GM18526 (cell line): Measurements from ENCODE around the gene GRIN2C.

ENCODE experiments used
- POLR2A ChIP-seq: IDR thresholded peaks from 3 replicates; pipeline ENCODE4 v1.6.1; 2011; ENCODE audit not compliant: insufficient read length; ENCODE audit errors: extremely low read depth

The GRIN2C gene

GRCh38 chr17:74842146-74842598 lies 17.5 kb downstream of the GRIN2C start:
- TF ChIP-seq POLR2A: no peak

DNA sequence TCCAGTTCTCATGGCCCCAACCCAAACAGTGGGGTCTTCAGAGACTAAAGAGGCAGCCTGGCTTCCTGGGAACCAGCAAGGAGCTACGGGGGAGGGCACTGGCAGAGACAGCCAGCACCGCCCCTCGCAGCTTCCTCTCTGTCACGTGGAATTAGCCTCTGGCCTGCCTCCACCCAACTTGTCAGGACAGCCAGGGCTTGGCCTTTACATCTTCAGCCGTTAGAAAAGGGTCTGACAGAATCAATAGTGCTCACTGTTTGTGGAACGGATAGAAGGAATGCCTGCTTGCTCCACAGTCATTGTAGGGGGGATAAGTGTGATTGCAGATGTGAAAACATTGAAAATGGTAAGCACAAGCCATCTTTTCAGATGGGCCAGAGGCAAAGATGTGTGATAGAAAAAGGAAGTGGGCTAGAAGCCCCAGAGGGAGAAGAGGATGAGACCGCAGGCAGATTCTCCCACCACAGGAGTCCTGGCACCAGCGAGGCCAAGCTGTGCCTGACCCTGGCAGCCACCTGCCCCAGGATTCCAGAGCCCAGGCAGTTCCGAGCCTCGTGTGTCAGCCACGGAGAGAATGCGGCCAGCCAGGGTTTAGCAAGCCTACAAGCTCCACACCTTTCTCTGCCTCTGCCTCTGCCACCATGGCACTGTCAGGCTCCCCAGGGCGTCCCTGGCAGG lies 18.6 kb downstream of the GRIN2C start:
- TF ChIP-seq POLR2A: no peak

DNA sequence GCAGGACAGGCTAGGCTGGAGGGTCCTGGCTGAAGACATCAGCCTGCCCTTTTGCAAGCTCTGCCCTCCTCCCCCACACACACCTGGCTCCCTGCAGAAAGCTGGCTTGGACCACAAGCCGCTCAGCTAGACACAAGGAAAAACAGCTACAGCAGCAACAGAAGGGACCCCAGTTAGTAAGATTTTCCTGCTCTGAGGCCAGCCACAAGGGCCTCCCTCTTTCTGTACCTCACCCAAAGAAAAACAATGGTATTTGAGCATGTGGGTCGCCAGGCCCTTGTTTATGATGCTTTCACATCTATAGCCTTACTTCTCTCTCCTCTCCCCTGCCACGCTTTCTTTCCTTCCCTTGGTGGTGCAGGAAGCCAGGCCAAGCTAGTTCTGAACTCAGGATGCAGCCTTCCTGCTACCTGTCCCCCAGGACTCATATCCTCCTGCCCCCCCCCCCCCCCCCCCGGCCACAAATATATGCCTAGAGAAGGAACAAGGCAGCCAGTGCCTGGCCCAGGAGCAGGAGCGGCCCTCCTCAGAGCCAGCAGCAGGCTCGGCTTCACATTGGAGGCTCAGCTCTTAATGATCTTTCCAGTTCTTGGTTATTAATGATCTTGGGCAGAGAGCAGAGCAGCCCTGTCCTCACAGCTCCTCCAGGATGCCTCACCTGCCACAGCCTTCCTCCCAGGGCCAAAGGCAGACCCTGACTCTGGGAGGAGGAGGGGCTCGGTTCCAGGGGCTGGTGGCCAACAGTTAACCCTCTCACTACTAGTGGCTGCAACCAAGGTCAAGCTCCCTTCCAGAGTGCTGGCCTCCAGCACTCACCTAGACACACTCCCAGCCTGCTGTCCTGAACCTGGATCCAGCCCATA lies 19.5 kb downstream of the GRIN2C start:
- no peak for TF ChIP-seq POLR2A

DNA sequence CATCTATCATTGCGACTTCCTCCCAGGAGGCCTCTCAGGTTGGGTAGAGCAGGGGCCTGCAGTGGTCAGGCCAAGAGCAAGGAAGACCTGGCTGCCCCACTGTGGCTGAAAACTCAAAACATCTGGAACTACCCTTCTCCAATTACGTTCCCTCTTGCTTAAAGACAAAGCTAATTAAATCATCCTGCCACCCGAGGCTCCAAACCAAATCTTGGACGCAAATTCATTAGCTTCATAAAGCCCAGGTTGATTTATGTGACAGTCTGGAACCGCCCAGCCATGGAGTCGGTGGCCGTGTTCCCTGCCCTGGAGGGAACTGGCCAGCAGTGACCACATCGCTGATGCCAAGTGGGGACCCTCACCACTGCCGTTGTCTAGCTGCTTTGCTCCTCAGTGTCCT lies 21.4 kb downstream of the GRIN2C start:
- TF ChIP-seq POLR2A: no peak

DNA sequence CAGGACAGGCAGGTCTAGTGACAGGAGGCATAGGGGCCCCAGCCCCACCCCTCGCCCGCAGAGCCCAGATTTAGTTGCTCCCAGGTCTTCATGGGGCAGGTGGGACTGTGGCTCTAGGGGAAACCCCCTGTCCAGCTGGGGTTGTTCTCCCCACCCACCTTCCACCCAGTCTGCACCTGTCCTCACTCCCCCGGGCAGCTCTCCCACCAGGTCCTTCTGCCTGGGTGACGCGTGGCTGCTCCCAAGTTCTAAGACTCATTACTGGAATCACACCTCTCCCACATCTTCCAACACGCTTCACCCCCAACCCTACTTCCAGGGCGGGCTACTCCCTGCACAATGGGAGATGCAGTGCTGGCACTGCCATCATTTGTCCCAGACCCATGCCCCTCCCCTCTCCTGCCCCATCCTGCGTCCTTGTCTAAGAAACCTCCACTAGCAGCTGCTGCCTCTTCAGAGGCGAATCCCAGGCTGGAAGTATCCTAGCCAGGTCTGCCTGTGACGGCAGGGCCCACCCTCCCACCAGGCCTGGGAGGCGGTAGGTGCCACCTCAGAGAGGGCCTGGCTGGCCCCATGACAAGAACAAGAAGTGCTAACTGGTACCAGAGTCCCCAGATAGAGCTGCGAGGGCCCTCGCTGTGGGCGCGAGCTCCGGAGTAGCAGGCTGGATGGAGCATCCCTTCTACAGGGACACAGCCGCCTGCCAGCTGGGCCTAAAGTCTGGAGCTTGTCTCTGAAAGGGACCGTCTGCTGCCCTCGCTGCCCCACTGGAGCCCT lies 22.8 kb downstream of the GRIN2C start:
- TF ChIP-seq POLR2A: no peak

- TF ChIP-seq POLR2A: no peak
Observed at GRCh38 chr17:74836191-74836590, 23.5 kb downstream of the GRIN2C start.

GRCh38 chr17:74833501-74834377 lies 25.9 kb downstream of the GRIN2C start:
- no peak for TF ChIP-seq POLR2A

- TF ChIP-seq POLR2A: no peak
Observed at GRCh38 chr17:74832421-74832820, 27.3 kb downstream of the GRIN2C start.

DNA sequence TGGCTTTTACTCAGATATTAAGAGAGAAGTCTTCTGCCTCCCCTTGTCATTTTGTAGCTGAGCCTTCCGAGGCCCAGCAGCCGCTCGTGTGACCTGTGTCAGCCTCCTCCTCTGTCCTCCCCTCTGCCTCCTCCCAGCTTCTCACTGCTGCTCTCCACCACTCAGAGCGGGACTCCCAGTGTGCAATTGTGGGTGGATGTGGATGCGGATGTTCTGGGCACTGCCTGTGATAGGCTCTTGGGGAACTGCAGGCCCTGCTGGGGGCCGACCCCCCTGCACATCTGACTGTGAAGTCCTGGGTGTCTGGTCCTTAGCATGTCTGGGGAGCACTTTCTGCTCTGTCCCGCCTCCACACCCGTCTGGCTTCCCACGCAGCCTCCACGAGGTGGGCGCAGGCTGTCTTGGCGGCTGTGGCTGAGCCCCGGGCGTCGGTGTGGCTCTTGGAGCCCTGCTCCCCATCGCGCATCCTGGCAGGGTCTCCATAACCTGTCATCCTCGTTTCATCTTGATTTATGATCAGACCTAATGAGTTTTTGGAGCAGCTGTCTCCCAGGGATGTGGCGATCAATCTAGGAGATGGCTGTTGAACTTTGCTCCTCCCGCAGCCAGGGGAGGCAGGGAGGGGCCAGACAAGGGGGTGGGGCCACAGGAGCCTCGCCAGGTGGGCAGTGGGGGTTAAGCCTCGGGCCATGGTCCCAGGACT lies 28.1 kb downstream of the GRIN2C start:
- no peak for TF ChIP-seq POLR2A

DNA sequence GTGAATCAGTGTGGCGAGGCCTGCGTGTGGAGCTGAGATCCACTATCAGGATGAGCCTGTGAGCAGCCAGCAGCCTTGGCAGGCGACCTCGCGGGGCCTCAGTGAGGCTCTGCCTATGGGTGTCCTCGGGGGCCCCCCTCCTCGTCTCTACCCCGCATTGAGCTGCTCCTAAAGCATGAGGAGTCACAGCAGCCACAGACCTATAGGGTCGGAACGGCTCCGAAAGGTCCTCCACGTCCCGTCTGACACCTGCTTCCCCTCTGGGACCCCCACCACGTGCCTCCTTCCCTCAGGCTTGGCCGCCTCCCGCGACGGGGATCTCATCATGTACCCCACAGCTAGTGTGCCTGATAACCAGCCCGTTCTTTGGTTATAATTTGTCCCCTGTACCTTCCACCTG lies 28.8 kb downstream of the GRIN2C start:
- TF ChIP-seq POLR2A: no peak

DNA sequence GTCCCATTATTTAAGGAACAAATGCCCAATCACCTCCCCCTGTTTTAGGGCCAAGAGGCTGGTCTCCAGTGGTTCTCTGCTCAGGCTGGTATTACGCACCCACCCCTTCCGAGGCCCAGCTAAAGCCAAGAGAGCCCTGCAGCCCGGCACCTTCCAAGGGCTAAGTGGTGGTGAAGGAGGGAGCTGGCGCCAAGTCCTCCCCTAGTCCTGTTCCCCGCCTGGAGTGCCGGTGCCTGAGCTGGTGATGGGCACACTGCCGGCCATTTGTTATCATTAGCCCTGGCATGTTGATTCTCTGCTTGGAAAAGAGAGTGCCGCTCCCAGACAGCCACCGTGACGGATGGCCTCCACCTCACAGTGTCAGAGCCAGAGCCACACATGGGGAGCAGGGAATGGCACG lies 31.9 kb downstream of the GRIN2C start:
- TF ChIP-seq POLR2A: no peak

DNA sequence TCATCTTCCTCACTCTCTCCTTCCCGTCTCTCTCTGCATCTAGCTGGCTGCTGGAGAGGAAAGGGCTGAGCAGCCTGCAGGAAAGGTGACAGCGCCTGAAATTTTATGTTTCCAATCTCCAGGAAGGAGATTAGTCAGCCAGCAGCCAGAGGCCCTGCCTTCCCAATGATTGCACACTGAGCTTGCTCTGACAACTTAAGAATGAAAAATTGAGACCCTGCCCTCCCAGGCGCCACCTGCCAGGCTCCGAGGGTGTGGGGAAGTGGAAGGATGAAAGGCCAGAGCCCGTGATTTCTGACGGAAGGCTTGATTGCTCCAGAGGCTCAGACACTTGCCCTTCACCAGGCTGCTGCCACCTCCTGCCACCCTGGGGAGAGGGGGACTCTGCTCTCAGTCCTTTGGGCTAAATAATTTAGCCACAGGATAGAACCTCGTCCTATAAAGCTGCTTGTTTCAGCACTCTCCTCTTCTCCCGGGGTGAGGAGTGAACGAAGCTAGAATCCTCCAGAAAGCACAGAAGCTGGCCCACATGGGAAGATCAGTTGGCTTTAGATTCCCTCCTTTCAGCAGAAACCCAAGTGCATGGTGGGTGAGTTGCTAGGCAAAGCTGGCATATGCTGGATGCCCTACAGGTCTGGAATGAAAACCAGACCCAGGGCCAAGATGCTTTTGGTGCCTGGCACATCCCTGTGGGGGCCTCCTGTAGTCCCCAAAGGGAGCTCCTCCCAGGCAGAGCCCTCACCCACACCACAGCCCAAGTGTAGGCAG lies 33.5 kb downstream of the GRIN2C start:
- no peak for TF ChIP-seq POLR2A

DNA sequence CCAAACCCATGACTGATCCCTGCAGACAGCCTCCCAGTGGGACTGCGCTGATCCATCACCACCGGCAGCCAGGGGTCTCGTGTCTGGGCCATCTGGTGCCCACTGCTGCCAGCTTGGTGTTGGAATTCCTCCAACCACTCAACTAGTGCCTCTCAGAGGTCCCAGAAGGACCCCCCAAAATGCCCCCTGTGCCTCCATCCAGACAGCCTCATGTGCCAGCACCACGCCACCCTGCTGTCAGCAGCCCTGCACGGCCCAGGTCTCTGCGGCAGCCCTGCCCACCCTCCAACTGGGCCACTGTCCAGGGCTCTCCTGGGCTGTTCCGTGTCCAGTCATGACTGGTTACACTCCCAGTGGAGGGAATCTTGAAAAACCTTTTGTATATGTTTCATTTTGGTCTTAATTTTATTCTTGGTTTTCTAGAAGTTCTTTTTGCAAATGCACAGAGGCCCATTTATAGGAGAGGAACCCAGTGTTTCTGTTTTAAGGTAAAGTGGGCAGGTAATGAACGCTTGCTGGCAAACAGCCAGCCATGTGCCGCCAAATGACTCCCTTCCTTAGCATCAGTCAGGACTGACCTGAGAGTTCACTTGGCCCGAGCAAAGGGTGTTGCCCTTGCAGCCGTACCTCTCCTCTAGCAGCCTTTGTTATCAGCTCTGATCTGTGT lies 34.6 kb downstream of the GRIN2C start:
- no peak for TF ChIP-seq POLR2A

- TF ChIP-seq POLR2A: no peak
Observed at GRCh38 chr17:74822939-74823367, 36.7 kb downstream of the GRIN2C start.
